ENCODE measurements around the gene VOPP1.
A peak's percentile ranks its signal among the peaks of the same experiment; 100 is the strongest.

VOPP1 gene

GRCh38 chr7:55532150-55532917 lies 40.0 kb downstream of the VOPP1 start:
- no peak for DNase-seq (ENCODE audit: low read depth in 2 of 2)

DNA sequence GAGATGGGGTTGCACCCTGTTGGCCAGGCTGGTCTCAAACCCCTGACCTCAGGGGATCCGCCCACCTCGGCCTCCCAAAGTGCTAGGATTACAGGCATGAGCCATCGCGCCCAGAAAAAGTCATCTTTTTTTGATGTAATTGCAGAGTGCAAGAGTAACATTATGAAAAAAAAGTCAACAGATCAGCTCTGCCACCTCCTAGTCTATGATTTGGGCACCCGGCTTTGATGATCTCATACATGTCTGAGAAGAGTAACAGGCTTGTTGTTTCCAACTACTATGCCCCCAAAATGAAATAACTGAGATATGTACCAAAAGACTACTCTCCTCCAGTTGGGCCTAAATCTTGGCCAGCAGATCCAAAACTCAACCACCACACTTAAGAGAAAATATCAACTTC lies 40.8 kb downstream of the VOPP1 start:
- DNase-seq (ENCODE audit: low read depth in 2 of 2), result no peak

- DNase-seq (ENCODE audit: low read depth in 2 of 2), result no peak
Observed at GRCh38 chr7:55527307-55527706, 45.0 kb downstream of the VOPP1 start.

DNA sequence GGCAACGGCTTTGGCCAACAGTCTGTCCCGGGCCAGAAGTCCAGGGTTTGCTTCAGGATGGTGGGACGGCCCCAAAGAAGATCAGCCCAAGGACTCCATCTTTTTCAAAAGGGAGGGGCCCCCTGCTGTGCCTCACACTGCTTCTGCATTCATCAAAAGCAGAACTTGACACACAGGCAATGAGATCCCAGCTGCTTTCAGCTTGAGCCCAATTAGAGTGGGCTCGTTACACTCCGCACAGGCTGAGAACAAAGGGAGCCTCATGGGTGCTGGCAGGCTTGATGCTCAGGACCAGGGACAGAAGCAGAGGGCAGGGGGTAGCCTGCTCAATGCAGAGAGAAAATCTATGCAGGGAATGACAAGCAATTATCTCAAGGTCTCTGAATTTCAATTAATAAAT lies 45.5 kb downstream of the VOPP1 start:
- DNase-seq (ENCODE audit: low read depth in 2 of 2), result no peak

DNA sequence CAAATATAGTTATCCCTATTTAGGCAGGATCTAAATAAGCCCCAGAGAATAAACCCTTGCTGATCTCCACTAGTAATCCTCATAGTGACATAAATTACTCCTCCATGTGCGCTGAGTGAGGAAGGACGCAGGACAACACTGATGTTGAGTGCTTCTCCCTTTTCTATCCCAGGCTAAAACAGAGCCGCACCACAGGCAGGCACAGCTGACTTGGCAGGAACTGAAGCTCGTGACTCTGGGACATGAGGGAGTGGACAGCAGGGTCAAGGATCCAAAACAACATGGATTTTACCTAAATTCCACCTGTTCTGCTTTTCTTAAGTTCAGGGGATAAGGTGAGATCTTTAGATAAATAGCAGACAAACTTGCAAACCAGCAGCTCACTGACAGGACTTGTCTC lies 46.0 kb downstream of the VOPP1 start:
- DNase-seq (ENCODE audit: low read depth in 2 of 2), result no peak

- DNase-seq (ENCODE audit: low read depth in 2 of 2), result no peak
Observed at GRCh38 chr7:55524558-55525310, 47.6 kb downstream of the VOPP1 start.

DNA sequence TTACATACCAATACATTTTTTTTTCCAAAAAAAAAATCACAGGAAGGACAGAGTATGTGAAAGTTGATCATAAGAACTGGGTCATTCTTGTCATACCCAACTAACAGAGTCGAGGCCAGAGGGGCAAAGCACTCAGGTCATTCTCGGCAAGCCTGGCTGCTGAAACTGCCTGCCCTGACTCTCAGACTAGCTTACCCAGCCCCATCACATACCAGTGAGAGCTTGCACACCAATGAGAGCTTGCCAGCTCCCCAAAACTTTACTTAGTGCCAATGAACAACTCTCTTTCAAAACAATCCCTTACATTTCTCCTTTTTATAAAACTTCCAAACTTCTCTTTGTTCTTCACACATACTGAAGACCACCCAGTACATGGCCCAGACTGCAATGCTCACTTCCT lies 48.9 kb downstream of the VOPP1 start:
- no peak for DNase-seq (ENCODE audit: low read depth in 2 of 2)

GRCh38 chr7:55521917-55522902 lies 50.1 kb downstream of the VOPP1 start:
- DNase-seq (ENCODE audit: low read depth in 2 of 2), result no peak

DNA sequence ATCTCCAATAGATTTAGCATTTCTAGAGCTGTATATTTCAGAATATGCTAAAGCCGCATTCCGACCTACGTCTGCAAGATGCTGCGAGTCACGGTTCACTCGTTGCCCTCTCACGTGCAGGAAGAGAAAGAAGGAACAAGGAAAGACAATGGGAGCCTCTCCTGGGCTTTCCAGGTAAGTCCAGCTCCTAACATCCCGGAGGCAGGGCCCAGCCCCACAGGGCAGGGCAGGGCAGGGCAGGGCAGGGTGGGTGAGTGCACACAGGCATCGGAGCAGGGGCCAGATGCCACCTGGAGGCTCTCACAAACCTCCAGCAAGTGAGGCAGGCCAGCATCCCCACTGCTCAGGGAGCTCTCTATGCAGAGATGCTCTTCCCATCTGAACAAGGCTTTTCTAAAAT lies 50.8 kb downstream of the VOPP1 start:
- DNase-seq (ENCODE audit: low read depth in 2 of 2), result no peak

DNA sequence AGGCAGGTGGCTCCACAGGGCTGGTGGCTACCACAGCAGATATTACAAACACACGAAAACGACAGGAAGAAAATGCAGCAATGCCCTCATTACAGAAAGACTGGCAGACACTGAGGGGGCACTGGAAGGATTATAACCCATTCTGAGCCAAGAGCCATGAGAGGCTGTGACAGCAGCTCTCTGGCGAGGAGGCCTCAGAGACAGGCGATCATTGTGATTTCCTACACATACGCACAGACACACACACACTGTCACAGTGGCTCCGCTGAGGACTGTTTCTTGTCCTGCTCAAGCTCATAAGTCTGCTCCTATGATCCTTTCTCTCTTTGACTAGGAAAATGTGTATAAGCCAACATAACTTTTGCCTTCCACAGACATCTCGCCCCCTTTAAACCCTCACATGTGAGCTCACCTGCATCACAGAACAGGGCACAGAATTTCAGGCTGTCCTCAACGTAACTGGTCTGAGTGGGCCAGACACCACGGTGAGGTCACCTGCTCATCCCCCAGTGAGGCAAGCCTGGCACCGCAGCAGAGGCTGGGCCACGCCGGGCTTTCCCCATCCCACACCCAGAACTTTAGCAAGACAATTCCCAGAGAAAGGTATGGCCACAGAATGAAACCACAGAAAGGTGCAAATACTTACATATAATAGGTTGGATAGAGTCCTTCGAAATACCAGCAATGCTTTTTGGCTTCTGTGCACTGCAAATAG lies 51.7 kb downstream of the VOPP1 start:
- DNase-seq (ENCODE audit: low read depth in 2 of 2), result no peak

GRCh38 chr7:55518836-55519235 lies 53.5 kb downstream of the VOPP1 start:
- no peak for DNase-seq (ENCODE audit: low read depth in 2 of 2)

DNA sequence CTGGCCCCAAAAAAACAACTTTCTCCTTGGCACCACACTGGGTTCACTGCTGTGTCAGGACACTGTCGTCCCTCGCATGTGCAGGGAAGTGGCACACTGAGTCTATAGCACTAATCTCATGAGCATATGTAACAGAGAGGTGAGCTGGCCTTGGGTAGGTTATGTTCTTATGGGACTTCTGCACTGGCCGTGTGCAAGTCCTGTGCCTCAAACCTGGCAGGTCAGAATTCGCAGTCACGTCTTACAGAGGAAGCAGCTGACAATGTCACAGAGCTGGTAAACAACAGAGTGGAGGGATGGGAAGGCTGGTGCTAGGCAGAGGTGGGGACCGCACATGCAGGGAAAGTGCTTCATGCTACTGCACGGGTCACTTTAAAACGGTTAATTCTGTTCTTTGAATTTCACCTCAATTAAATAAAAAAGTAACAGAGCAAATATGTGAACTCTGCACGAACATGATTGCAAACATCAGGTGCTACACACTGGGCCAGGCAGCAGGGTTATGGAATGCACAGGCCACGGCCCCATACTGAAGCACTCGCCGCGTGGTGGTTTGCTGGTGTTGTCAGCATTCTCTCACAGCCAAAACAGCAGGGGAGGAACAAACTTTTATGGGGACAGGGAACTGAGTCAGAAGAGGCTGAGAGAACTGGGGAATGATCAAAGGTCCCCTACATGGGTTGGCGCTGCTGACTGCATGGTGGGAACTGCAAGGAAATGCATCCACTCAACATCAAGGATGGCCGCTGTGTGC lies 54.2 kb downstream of the VOPP1 start:
- DNase-seq (ENCODE audit: low read depth in 2 of 2), result no peak

DNA sequence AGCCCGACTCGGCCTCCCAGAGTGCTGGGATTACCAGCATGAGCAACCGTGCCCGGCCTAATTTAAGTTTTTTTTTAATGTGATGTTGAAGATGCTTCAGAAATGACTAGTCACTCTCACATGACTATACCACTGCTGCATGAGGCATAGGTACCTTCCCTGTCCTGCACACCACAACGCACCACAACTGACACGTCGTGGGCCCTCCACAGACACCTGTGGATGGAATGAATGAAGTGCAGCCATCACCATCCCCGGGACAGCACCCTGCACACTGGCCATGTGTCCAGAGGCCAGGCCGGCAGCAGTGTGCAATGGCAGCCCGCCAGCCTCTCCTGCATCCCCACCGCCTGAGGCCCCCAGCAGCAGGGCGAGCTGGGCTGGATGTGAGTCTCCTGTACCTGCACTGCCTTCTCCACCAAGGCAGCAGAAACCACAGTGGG lies 55.1 kb downstream of the VOPP1 start:
- peak in 1 of 2 donors; percentile 66 for DNase-seq (ENCODE audit: low read depth in 2 of 2)

GRCh38 chr7:55516409-55516808 lies 55.9 kb downstream of the VOPP1 start:
- peak in 1 of 2 donors; percentile 35 for DNase-seq (ENCODE audit: low read depth in 2 of 2)

DNA sequence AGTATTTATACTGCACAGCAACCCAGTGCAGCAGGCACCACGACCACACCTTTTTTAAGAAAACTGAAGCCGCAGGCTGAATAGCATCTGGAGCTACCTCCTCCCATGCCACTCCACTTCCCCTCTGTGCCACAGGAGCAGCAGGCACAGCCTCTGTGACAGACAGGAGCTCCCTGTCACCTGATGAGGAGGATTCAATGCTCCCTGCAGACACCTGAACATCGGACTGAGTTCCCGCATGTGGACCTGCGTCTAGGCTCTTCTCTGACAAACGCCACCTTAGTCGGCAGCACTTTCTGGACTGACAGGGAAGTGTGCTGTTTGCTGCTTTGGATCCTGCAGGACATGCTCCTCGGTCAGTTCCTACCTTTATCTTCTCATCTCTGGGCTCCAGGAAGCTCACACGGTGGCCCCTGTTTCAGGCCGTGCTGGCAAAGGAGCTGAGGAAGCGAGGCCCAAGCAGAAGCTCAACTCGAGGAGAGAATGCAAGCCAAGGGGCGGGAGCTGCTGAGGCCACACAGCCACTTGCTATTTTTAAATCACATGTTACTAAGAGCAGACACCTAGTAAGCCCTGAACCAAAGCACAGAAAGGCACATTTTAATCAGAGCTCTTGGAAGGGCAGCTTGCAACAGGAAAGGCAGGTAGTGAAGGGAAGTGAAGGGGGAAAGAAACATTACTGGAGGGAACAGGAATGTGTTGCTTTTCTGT lies 56.6 kb downstream of the VOPP1 start:
- no peak for DNase-seq (ENCODE audit: low read depth in 2 of 2)

GRCh38 chr7:55514546-55515265 lies 57.6 kb downstream of the VOPP1 start:
- no peak for DNase-seq (ENCODE audit: low read depth in 2 of 2)

GRCh38 chr7:55513868-55514267 lies 58.4 kb downstream of the VOPP1 start:
- no peak for DNase-seq (ENCODE audit: low read depth in 2 of 2)

- DNase-seq (ENCODE audit: low read depth in 2 of 2), result no peak
Observed at GRCh38 chr7:55512635-55513191, 59.6 kb downstream of the VOPP1 start.

- DNase-seq (ENCODE audit: low read depth in 2 of 2), result no peak
Observed at GRCh38 chr7:55510621-55511020, 61.7 kb downstream of the VOPP1 start.
